Kidney (tissue), 14 donors: ENCODE data around the gene ATAD3A. TPM values are rescaled to one million over a fixed set of nuclear protein-coding genes. Genes with fewer than 3 reads are reported as not detected.
"Not testable (repeated sequence)": the region's sequence is repeated elsewhere in the genome, so short reads cannot be mapped to it uniquely, and the experiment has no call there.

Experiments
- DNase-seq, 5 donors: peaks; one replicate each; pipeline ENCODE4 v3.0.0-alpha.2; 2013 to 2020
- FAIRE-seq: peaks from 2 replicates; lab custom pipeline; 2012; peaks lifted over from hg19 to GRCh38; lab: Jason Lieb, UNC
- H3K27ac ChIP-seq, 2 donors: one replicate each; pipeline ENCODE4 v1.7.0; 2013; ENCODE audit warnings: low read depth in 2 of 2, low read length in 2 of 2, inconsistent platforms in 1 of 2
- H3K27me3 ChIP-seq: one replicate; pipeline ENCODE4 v1.7.1; 2013; ENCODE audit warnings: low read length, inconsistent platforms; ENCODE audit not compliant: control insufficient read depth, insufficient read depth
- H3K36me3 ChIP-seq, 3 donors: one replicate each; pipeline versions ENCODE4 v1.7.0 to v1.7.1; 2013; ENCODE audit warnings: low read length in 3 of 3, control low read depth in 1 of 3, inconsistent platforms in 1 of 3; ENCODE audit not compliant: insufficient read depth in 3 of 3, control insufficient read depth in 2 of 3
- H3K4me1 ChIP-seq, 3 donors: one replicate each; pipeline versions ENCODE4 v1.7.0 to v1.7.1; 2013; ENCODE audit warnings: low read length in 3 of 3, inconsistent platforms in 1 of 3, low read depth in 1 of 3; ENCODE audit not compliant: control insufficient read depth in 2 of 3, insufficient read depth in 2 of 3
- H3K4me3 ChIP-seq, 3 donors: one replicate each; pipeline versions ENCODE4 v1.7.0 to v1.8.1; 2013; ENCODE audit warnings: low read length in 3 of 3, control low read depth in 1 of 3, inconsistent platforms in 1 of 3
- H3K9ac ChIP-seq, 3 donors: one replicate each; pipeline versions ENCODE4 v1.7.0 to v1.7.1; 2013; ENCODE audit warnings: low read length in 3 of 3, control low read depth in 1 of 3, inconsistent platforms in 1 of 3
- H3K9me3 ChIP-seq, 3 donors: one replicate each; pipeline versions ENCODE4 v1.7.0 to v1.7.1; 2013; ENCODE audit warnings: low read length in 3 of 3, control low read depth in 1 of 3, inconsistent platforms in 1 of 3; ENCODE audit not compliant: control insufficient read depth in 2 of 3, insufficient read depth in 1 of 3
- CTCF ChIP-seq: IDR thresholded peaks from 3 replicates; pipeline ENCODE4 v1.5.1; 2012; ENCODE audit warnings: mild to moderate bottlenecking, moderate library complexity, borderline replicate concordance; ENCODE audit not compliant: insufficient read depth; ENCODE audit errors: extremely low read depth
- intact Hi-C: fragments of 100-400 bp; cut with DNase I; formaldehyde crosslinking; loops from one replicate; pipeline ENCODE4 v1.11.1; 2022
- polyA plus RNA-seq: library from polyadenylated mRNA; stranded (reverse); fragments of 350-450 nt; fragmentation: Illumina TruSeq; extraction: RNeasy Lipid Tissue Mini Kit (QIAGEN cat#74804); gene quantifications from one replicate; pipeline ENCODE4 v1.2.3, GENCODE V29; 2014; ENCODE audit warnings: low read depth, low replicate concordance; ENCODE audit not compliant: insufficient read depth
- total RNA-seq: library from RNA; stranded (reverse); fragmentation: NEBNext Ultra II Directional; extraction: Animal tissue kit (Norgen Biotek cat#: 25700); gene quantifications from one replicate; pipeline ENCODE4 v1.2.1, GENCODE V29; 2021
- donor health status: control.
- donor health status: control.
- donor health status: control.
- donor health status: control.
- donor health status: control.
- donor health status: DM: yes; HTN: yes; CAD: no.
- donor health status: Normal renal cell carcinoma (clear cell type).

The ATAD3A gene
- total and polyA plus RNA-seq, 2 donors from 2014 or later: 17.5 to 19.1 TPM

GRCh38 chr1:1463312-1463711 is 48.6 kb upstream of the ATAD3A start:
- intact Hi-C loops: no loop called here
- no peak for FAIRE-seq
- no peak for DNase-seq
- Histone ChIP-seq H3K36me3 (no peaks in the 10 kb centered on the region), H3K27ac (no peak overlapping the region), H3K27me3 (no peaks in the 10 kb centered on the region), H3K4me3 (no peak overlapping the region), H3K9ac (no peak overlapping the region), H3K9me3 (no peaks in the 10 kb centered on the region), H3K4me1 (peaks cover 0 to 7% (median 0%) of the 10 kb centered on the region in 3 donors)
- TF ChIP-seq CTCF: no peak

GRCh38 chr1:1468196-1468985 is 43.6 kb upstream of the ATAD3A start:
- DNase-seq, H3K9me3 ChIP-seq, FAIRE-seq, H3K4me1 ChIP-seq, H3K27ac ChIP-seq, H3K4me3 ChIP-seq, H3K9ac ChIP-seq, H3K27me3 ChIP-seq, intact Hi-C loops, H3K36me3 ChIP-seq: not testable (repeated sequence)

GRCh38 chr1:1470626-1471388 is 41.2 kb upstream of the ATAD3A start:
- intact Hi-C loops: no loop called here
- FAIRE-seq: no peak
- peak in 2 of 5 donors; percentile 29 to 34 for DNase-seq

More at GRCh38 chr1:1470626-1471388, 41.2 kb upstream of the ATAD3A start:
- H3K4me3 ChIP-seq: peak overlapping the region; percentile 58 to 97 (median 73)
- no peak for TF ChIP-seq CTCF
- H3K9ac ChIP-seq: peak overlapping the region in 2 of 3 donors; percentile 20 to 91
- no peaks in the 10 kb centered on the region for H3K36me3 ChIP-seq
- no peaks in the 10 kb centered on the region for H3K27me3 ChIP-seq
- H3K4me1 ChIP-seq: peaks cover 0 to 8% (median 0%) of the 10 kb centered on the region in 3 donors
- peak overlapping the region; percentile 50 to 84 for H3K27ac ChIP-seq
- no peaks in the 10 kb centered on the region for H3K9me3 ChIP-seq
